Measurements from ENCODE around the gene CADPS2.

Gene CADPS2

DNA sequence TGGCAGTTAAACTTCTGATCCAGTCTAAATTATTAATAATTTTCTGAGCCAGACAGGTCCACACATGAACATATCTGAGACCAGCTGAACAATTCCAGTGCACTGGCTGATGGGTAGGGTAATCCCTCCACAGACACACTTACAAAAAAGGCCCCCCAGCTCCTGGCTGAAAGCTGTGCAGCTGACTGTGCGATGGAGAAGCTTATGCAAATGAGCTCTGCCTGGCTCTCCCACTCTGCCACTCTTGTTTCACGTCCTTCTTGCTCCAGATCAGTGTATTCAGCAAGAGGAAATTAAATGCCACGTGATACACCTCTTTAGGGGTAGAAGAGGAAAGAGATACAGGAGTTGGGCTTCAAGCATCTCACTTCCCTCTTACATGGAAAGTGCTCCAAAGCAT is 505.3 kb downstream of the CADPS2 start:
- DNase-seq, result peak; percentile 44
- H3K27ac ChIP-seq (ENCODE audit: low read length), result peak overlapping the region; percentile 0; the same call in 1 of the 2 replicates
- peak overlapping the region; percentile 16; the same call in 1 of the 2 replicates for H3K4me2 ChIP-seq (ENCODE audit: low read depth, low read length)
- no peaks in the 10 kb centered on the region for H4K20me1 ChIP-seq (ENCODE audit: insufficient read depth, low read length)
- 0 out of 2 replicates have a peak overlapping the region, but pooled peaks have one; percentile 5 for H2AFZ ChIP-seq (ENCODE audit: low read length)
- H3K9me3 ChIP-seq (replicated peaks; ENCODE audit: insufficient read depth, low read length), result no peaks in the 10 kb centered on the region
- no peak overlapping the region for H3K9ac ChIP-seq (ENCODE audit: low read length)
- H3K36me3 ChIP-seq (replicated peaks; ENCODE audit: insufficient read depth, low read length), result no peaks in the 10 kb centered on the region
- peaks cover 18% of the 10 kb centered on the region for H3K4me1 ChIP-seq (ENCODE audit: low read length)
- no peaks in the 10 kb centered on the region for H3K9me2 ChIP-seq (replicated peaks; ENCODE audit: insufficient read depth, low read length)
- TF ChIP-seq EZH2 (optimal IDR thresholded peaks at IDR 0.05; ENCODE audit: low read depth, low read length) (no peak), EZH2phosphoT487 (IDR thresholded peaks at IDR 0.05; ENCODE audit: low read length) (no peak), CTCF (IDR thresholded peaks at IDR 0.05; ENCODE audit: low read length) (no peak)
- H3K79me2 ChIP-seq (ENCODE audit: low read length), result no peaks in the 10 kb centered on the region
- peaks cover 8% of the 10 kb centered on the region; the same call in 1 of the 2 replicates for H3F3A ChIP-seq (ENCODE audit: insufficient read depth, low read length)
- H3K27me3 ChIP-seq (replicated peaks; ENCODE audit: insufficient read depth, low read length), result no peaks in the 10 kb centered on the region
- no peak overlapping the region for H3K4me3 ChIP-seq (ENCODE audit: low read length)

DNA sequence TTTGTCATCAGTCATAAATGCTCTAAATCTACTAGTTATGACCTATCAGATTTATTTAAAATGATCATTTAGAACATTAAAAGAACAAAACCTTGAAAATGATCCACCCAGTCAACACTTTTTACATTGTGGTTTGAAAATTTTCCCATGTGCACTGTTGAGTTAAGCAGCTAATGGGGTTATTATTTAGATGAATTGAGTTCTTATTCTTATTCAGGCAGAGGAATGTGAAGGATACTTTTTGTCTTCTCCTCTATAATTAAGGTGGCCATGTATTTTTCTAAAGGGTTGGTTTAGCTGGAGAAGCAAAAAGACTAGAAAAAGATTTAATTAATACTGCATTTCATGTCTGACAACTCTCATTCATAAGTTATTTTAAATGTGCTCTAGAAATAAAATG is 506.8 kb downstream of the CADPS2 start:
- DNase-seq, result no peak
- no peak overlapping the region for H3K27ac ChIP-seq (ENCODE audit: low read length)
- H3K9me2 ChIP-seq (replicated peaks; ENCODE audit: insufficient read depth, low read length), result no peaks in the 10 kb centered on the region
- TF ChIP-seq EZH2phosphoT487 (IDR thresholded peaks at IDR 0.05; ENCODE audit: low read length) (no peak), CTCF (IDR thresholded peaks at IDR 0.05; ENCODE audit: low read length) (no peak), EZH2 (optimal IDR thresholded peaks at IDR 0.05; ENCODE audit: low read depth, low read length) (no peak)
- H2AFZ ChIP-seq (ENCODE audit: low read length), result no peak overlapping the region
- no peaks in the 10 kb centered on the region for H3K27me3 ChIP-seq (replicated peaks; ENCODE audit: insufficient read depth, low read length)
- no peak overlapping the region for H3K9ac ChIP-seq (ENCODE audit: low read length)
- no peak overlapping the region for H3K4me2 ChIP-seq (ENCODE audit: low read depth, low read length)
- peaks cover 8% of the 10 kb centered on the region; the same call in 1 of the 2 replicates for H3F3A ChIP-seq (ENCODE audit: insufficient read depth, low read length)
- H3K79me2 ChIP-seq (ENCODE audit: low read length), result no peaks in the 10 kb centered on the region
- H3K4me1 ChIP-seq (ENCODE audit: low read length), result peaks cover 18% of the 10 kb centered on the region
- H3K4me3 ChIP-seq (ENCODE audit: low read length), result no peak overlapping the region
- no peaks in the 10 kb centered on the region for H3K9me3 ChIP-seq (replicated peaks; ENCODE audit: insufficient read depth, low read length)
- H4K20me1 ChIP-seq (ENCODE audit: insufficient read depth, low read length), result no peaks in the 10 kb centered on the region
- no peaks in the 10 kb centered on the region for H3K36me3 ChIP-seq (replicated peaks; ENCODE audit: insufficient read depth, low read length)

- no peak overlapping the region for H3K4me3 ChIP-seq (ENCODE audit: low read length)
- H3K9me2 ChIP-seq (replicated peaks; ENCODE audit: insufficient read depth, low read length), result no peaks in the 10 kb centered on the region
- no peak overlapping the region for H3K9ac ChIP-seq (ENCODE audit: low read length)
- no peak overlapping the region for H3K27ac ChIP-seq (ENCODE audit: low read length)
- H3F3A ChIP-seq (ENCODE audit: insufficient read depth, low read length), result no peaks in the 10 kb centered on the region
- no peaks in the 10 kb centered on the region for H3K36me3 ChIP-seq (replicated peaks; ENCODE audit: insufficient read depth, low read length)
- no peak overlapping the region for H2AFZ ChIP-seq (ENCODE audit: low read length)
- H3K27me3 ChIP-seq (replicated peaks; ENCODE audit: insufficient read depth, low read length), result no peaks in the 10 kb centered on the region
- no peaks in the 10 kb centered on the region for H3K79me2 ChIP-seq (ENCODE audit: low read length)
- no peaks in the 10 kb centered on the region for H3K4me1 ChIP-seq (ENCODE audit: low read length)
- H3K4me2 ChIP-seq (ENCODE audit: low read depth, low read length), result no peak overlapping the region
- no peak for DNase-seq
- TF ChIP-seq CTCF (IDR thresholded peaks at IDR 0.05; ENCODE audit: low read length), result no peak
- TF ChIP-seq EZH2phosphoT487 (IDR thresholded peaks at IDR 0.05; ENCODE audit: low read length), result no peak
- TF ChIP-seq EZH2 (optimal IDR thresholded peaks at IDR 0.05; ENCODE audit: low read depth, low read length), result no peak
- no peaks in the 10 kb centered on the region for H4K20me1 ChIP-seq (ENCODE audit: insufficient read depth, low read length)
- no peaks in the 10 kb centered on the region for H3K9me3 ChIP-seq (replicated peaks; ENCODE audit: insufficient read depth, low read length)
Observed at GRCh38 chr7:122369756-122370155, 516.5 kb downstream of the CADPS2 start.

Data from MM.1S (cell line).